ENCODE data around the gene BTBD16. TPM values are rescaled to one million over a fixed set of nuclear protein-coding genes. Genes with fewer than 3 reads are reported as not detected.

The BTBD16 gene
- not detected in 2 replicates for total RNA-seq (2012; rRNA removed)
- not detected in 2 replicates for polyA plus RNA-seq (2012; rRNA removed)
- not detected in 2 replicates for polyA plus RNA-seq (2012; cell fraction: cytosol; rRNA removed)
- polyA plus RNA-seq (2012; cell fraction: nucleus; rRNA removed; ENCODE audit: low replicate concordance), result 0.08 TPM in 1 of 2 replicates, not detected in the other
- percentile 23 among the genes with signal in this experiment for Bru-seq, nascent RNA
- percentile 23 among the genes with signal in this experiment for BruChase-seq, experiment 1, labeled RNA remaining after a 6-hour chase
- BruChase-seq, experiment 2, labeled RNA remaining after a 2-hour chase, result percentile 31 among the genes with signal in this experiment
- long read RNA-seq, result 0 reads

DNA sequence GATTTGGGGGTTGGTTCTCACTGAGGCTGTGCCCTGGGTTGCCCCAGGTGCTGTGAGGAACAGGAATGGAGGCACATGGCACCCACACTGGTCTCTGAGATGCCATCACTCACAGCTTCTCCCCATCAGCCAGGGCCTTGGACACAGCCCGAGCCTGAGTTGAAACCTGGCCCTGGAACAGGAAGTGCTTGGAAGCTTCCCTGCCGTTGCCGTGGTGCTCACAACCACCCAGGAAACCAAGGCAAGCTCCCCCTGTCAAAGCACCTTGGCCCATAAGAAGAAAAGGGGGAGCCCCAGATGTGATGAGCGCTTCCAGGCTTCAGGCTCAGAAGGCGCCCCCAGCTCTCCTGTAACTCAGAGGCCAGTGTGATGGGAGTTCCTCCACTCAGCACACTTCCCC, at the start of gene BTBD16:
Gene BTBD16 (plus strand): TSS at position 221 of the 400 bp plus-strand sequence. CDS start 3,786 bp downstream, outside the sequence.
- Histone ChIP-seq H2AK9ac (replicated peaks; ENCODE audit: low read depth, low read length, poor library complexity) (no peak within 1 kb of the TSS), H3K9me1 (ENCODE audit: insufficient read depth, low read length) (peaks cover 4% of the 10 kb centered on the region; the same call in 1 of the 2 replicates), H2BK5ac (ENCODE audit: low read depth, low read length, poor library complexity, severe bottlenecking) (no peak within 1 kb of the TSS), H2AK5ac (ENCODE audit: low read depth, low read length) (no peak within 1 kb of the TSS), H3K23ac (ENCODE audit: low read depth, low read length) (no peak within 1 kb of the TSS), H3K4me3 (ENCODE audit: insufficient read depth, low read depth, low read length) (no peak within 1 kb of the TSS), H4K5ac (ENCODE audit: low read depth, low read length) (no peak within 1 kb of the TSS), H3K9ac (ENCODE audit: low read depth, low read length) (no peak within 1 kb of the TSS), H3K79me1 (ENCODE audit: low read depth in 1 of 2, low read length in 2 of 2) (no peaks in the 10 kb centered on the region), H4K91ac (ENCODE audit: insufficient read depth, low read depth, low read length) (no peak within 1 kb of the TSS), H4K20me1 (ENCODE audit: insufficient read depth, low read length) (no peaks in the 10 kb centered on the region), H3K36me3 (ENCODE audit: control insufficient read depth, insufficient read depth, low read length) (no peaks in the 10 kb centered on the region), H3K9me3 (ENCODE audit: control insufficient read depth, insufficient read depth, low read length) (no peaks in the 10 kb centered on the region), H3K4ac (ENCODE audit: low read depth, low read length) (no peak within 1 kb of the TSS), H3K14ac (replicated peaks; ENCODE audit: low read depth, low read length) (no peak within 1 kb of the TSS), H4K8ac (ENCODE audit: low read depth in 2 of 2, low read length in 2 of 2) (no peak within 1 kb of the TSS), H3K27me3 (ENCODE audit: control insufficient read depth, insufficient read depth, low read length) (no peaks in the 10 kb centered on the region), H2BK15ac (ENCODE audit: low read depth, low read length) (no peak within 1 kb of the TSS), H2AFZ (replicated peaks; ENCODE audit: low read length, poor library complexity) (no peak within 1 kb of the TSS), H3K18ac (ENCODE audit: low read depth, low read length) (no peak within 1 kb of the TSS), H3K56ac (ENCODE audit: extremely low read depth, insufficient read depth, low read length) (no peak within 1 kb of the TSS), H2BK20ac (ENCODE audit: low read depth, low read length) (no peak within 1 kb of the TSS), H3K4me2 (ENCODE audit: low read depth, low read length) (no peak within 1 kb of the TSS), H3K27ac (ENCODE audit: insufficient read depth, low read length) (no peak within 1 kb of the TSS), H3K4me1 (ENCODE audit: control insufficient read depth, insufficient read depth, low read length) (peaks cover 3% of the 10 kb centered on the region; the same call in 1 of the 2 replicates), H2BK120ac (ENCODE audit: low read depth, low read length) (no peak within 1 kb of the TSS)
- TF ChIP-seq RFX5 (IDR thresholded peaks at IDR 0.05; ENCODE audit: low read depth, low read length), result no peak
- TF ChIP-seq FOS (IDR thresholded peaks at IDR 0.05; ENCODE audit: low read depth, low read length), result no peak
- no peak for TF ChIP-seq RAD21 (IDR thresholded peaks at IDR 0.05; ENCODE audit: low read length)
- TF ChIP-seq BHLHE40 (IDR thresholded peaks at IDR 0.05; ENCODE audit: low read depth, low read length), result no peak
- no peak for TF ChIP-seq MAFK (IDR thresholded peaks at IDR 0.05; ENCODE audit: low read depth, low read length)
- no peak for TF ChIP-seq MAZ (IDR thresholded peaks at IDR 0.05; ENCODE audit: borderline replicate concordance, low read depth, low read length)
- TF ChIP-seq POLR2A (IDR thresholded peaks at IDR 0.05; ENCODE audit: low read depth, low read length), result no peak
- in situ Hi-C loops (cut with MboI; ENCODE audit: low sequenced_read_pairs), result no loop called here
- ChIA-PET CTCF (interaction anchor here (0.6 kb wide), 1 partner anchor 56 kb away, joined by 13 read pairs; no protein-coding TSS in a partner anchor), POLR2A (ENCODE audit: unreplicated experiment) (no interaction called here)
- no CpG with 5 or more reads among the region's 5 CpGs for WGBS, 2 experiments (ENCODE audit: extremely low coverage in 2 of 2, insufficient read length in 1 of 2)
- intact Hi-C loops (cut with micrococcal nuclease), result no loop called here
- no TSS peak for BruUV-seq (replicated peaks)
- dilution Hi-C loops (cut with HindIII; ENCODE audit: low sequenced_read_pairs, unreplicated experiment), result no loop called here
- ATAC-seq (ENCODE audit: low read depth), result no peak
- DNase-seq, result no peak

Data from IMR-90 (cell line).